Forelimb muscle (tissue), 1 donor: ENCODE results near the gene ZC3H15. TPM values are rescaled to one million over a fixed set of nuclear protein-coding genes. Genes with fewer than 3 reads are reported as not detected.
A peak's percentile ranks its signal among the peaks of the same experiment; 100 is the strongest.
"Not testable (repeated sequence)": the region's sequence is repeated elsewhere in the genome, so short reads cannot be mapped to it uniquely, and the experiment has no call there.

Experiments used
- DNase-seq: peaks from one replicate; pipeline ENCODE4 v3.0.0-alpha.2; 2013; ENCODE audit warnings: low read depth
- polyA plus RNA-seq: library from polyadenylated mRNA; unstranded; fragments of 120-200 nt; gene quantifications from one replicate; pipeline ENCODE4 v1.2.1, GENCODE V29; 2013; ENCODE audit not compliant: insufficient read length

The ZC3H15 gene
- 73.3 TPM for polyA plus RNA-seq

GRCh38 chr2:186485871-186486650, at the start of gene ZC3H15:
Gene ZC3H15, plus strand, starts transcription at chr2:186486260. Its CDS starts 123 bp downstream, at chr2:186486383.
- DNase-seq = peak; percentile 98

- DNase-seq = no peak
Measured at GRCh38 chr2:186437719-186438118, 48.3 kb upstream of the ZC3H15 start.

- DNase-seq = not testable (repeated sequence)
Measured at GRCh38 chr2:186439673-186440095, 46.4 kb upstream of the ZC3H15 start.

- DNase-seq = no peak
Measured at GRCh38 chr2:186440506-186440905, 45.6 kb upstream of the ZC3H15 start.

- no peak for DNase-seq
Measured at GRCh38 chr2:186442885-186443284, 43.2 kb upstream of the ZC3H15 start.

GRCh38 chr2:186443851-186444250, 42.2 kb upstream of the ZC3H15 start:
- no peak for DNase-seq

GRCh38 chr2:186445506-186445905, 40.6 kb upstream of the ZC3H15 start:
- DNase-seq = no peak

GRCh38 chr2:186455613-186456012, 30.4 kb upstream of the ZC3H15 start:
- DNase-seq = no peak

- DNase-seq = no peak
Measured at GRCh38 chr2:186456941-186457340, 29.1 kb upstream of the ZC3H15 start.

GRCh38 chr2:186457908-186458307, 28.2 kb upstream of the ZC3H15 start:
- no peak for DNase-seq

- DNase-seq = no peak
Measured at GRCh38 chr2:186459009-186459408, 27.1 kb upstream of the ZC3H15 start.

- no peak for DNase-seq
Measured at GRCh38 chr2:186460465-186460864, 25.6 kb upstream of the ZC3H15 start.

- no peak for DNase-seq
Measured at GRCh38 chr2:186466743-186467142, 19.3 kb upstream of the ZC3H15 start.

- no peak for DNase-seq
Measured at GRCh38 chr2:186467421-186467820, 18.6 kb upstream of the ZC3H15 start.

- DNase-seq = not testable (repeated sequence)
Measured at GRCh38 chr2:186472722-186473493, 13.2 kb upstream of the ZC3H15 start.

GRCh38 chr2:186474239-186474638, 11.8 kb upstream of the ZC3H15 start:
- DNase-seq = not testable (repeated sequence)

GRCh38 chr2:186477790-186478189, 8.3 kb upstream of the ZC3H15 start:
- no peak for DNase-seq

GRCh38 chr2:186480991-186481390, 5.1 kb upstream of the ZC3H15 start:
- no peak for DNase-seq

- DNase-seq = no peak
Measured at GRCh38 chr2:186484062-186484735, 1.9 kb upstream of the ZC3H15 start.

GRCh38 chr2:186485576-186485870, 537 bp upstream of the ZC3H15 start:
- DNase-seq = no peak

- no peak for DNase-seq
Measured at GRCh38 chr2:186486651-186487647, 889 bp downstream of the ZC3H15 start.
